HepG2 (cell line): ENCODE results near the gene TMX2. TPM values are rescaled to one million over a fixed set of nuclear protein-coding genes. Genes with fewer than 3 reads are reported as not detected.
A peak's percentile ranks its signal among the peaks of the same experiment; 100 is the strongest.

Experiments used
- BORCS8-MEF2B ChIP-seq: sonication (generic); formaldehyde crosslinking; IDR thresholded peaks from 2 replicates; pipeline ENCODE4 v1.8.0; 2022; ENCODE audit warnings: mild to moderate bottlenecking, missing genetic modification reagents
- HMGA1 ChIP-seq: sonication (generic); formaldehyde crosslinking; conservative IDR thresholded peaks from 2 replicates; pipeline ENCODE4 v1.4.0; 2020; ENCODE audit warnings: missing genetic modification reagents
- KLF16 ChIP-seq, 2 experiments: sonication (generic) in 1 of 2; formaldehyde crosslinking in 1 of 2; IDR thresholded peaks; 2 replicates each; pipeline versions ENCODE4 v1.6.1 to v1.8.0; 2016 to 2023; ENCODE audit warnings: missing genetic modification reagents in 2 of 2, missing compliant biosample characterization in 1 of 2
- MAFF ChIP-seq: IDR thresholded peaks from 2 replicates; pipeline ENCODE4 v1.6.1; 2011; ENCODE audit warnings: low read depth, low read length, improper control_type of control experiment
- PLRG1 ChIP-seq: fragments of 450-650 bp; conservative IDR thresholded peaks from 2 replicates; pipeline ENCODE4 v1.6.1; 2016
- REL ChIP-seq: sonication (generic); formaldehyde crosslinking; conservative IDR thresholded peaks from 2 replicates; pipeline ENCODE4 v1.8.0; 2022; ENCODE audit warnings: mild to moderate bottlenecking, missing genetic modification reagents, moderate library complexity
- RFX5 ChIP-seq: IDR thresholded peaks from 2 replicates; pipeline ENCODE4 v1.6.1; 2011; ENCODE audit warnings: low read depth, low read length, improper control_type of control experiment
- SNRNP70 ChIP-seq: fragments of 200-400 bp; formaldehyde crosslinking; IDR thresholded peaks from 2 replicates; pipeline ENCODE4 v1.6.1; 2017; ENCODE audit warnings: mild to moderate bottlenecking, low read depth, low read length, moderate library complexity
- SRSF9 ChIP-seq: fragments of 200-400 bp; formaldehyde crosslinking; IDR thresholded peaks from 2 replicates; pipeline ENCODE4 v1.6.1; 2018; ENCODE audit warnings: borderline replicate concordance, mild to moderate bottlenecking, low read depth, low read length; ENCODE audit not compliant: insufficient read depth, poor library complexity, severe bottlenecking
- ZFP37 ChIP-seq: sonication (generic); formaldehyde crosslinking; IDR thresholded peaks from 2 replicates; pipeline ENCODE4 v1.4.0; 2020; ENCODE audit warnings: missing genetic modification reagents, borderline replicate concordance
- ZNF121 ChIP-seq: sonication (generic); formaldehyde crosslinking; IDR thresholded peaks from 2 replicates; pipeline ENCODE4 v1.5.0; 2020; ENCODE audit warnings: mild to moderate bottlenecking, missing genetic modification reagents
- ZNF3 ChIP-seq: IDR thresholded peaks from 2 replicates; pipeline ENCODE4 v1.7.0; 2017; ENCODE audit warnings: inconsistent platforms
- ZNF615 ChIP-seq: sonication (generic); formaldehyde crosslinking; IDR thresholded peaks from 2 replicates; pipeline ENCODE4 v1.5.0; 2020; ENCODE audit warnings: mild to moderate bottlenecking, missing genetic modification reagents, borderline replicate concordance
- polyA plus RNA-seq, 8 experiments: library from polyadenylated mRNA; depleted of rRNA in 3 of 8; stranded (reverse) in 7 of 8; unstranded in 1 of 8; fragments of >200 nt; fragmentation: Illumina TruSeq in 4 of 8; extraction: Trizol in 4 of 8; gene quantifications; 2 replicates each; pipeline versions ENCODE4 v1.2.1 to v1.2.3, GENCODE V29; 2011 to 2016; ENCODE audit warnings: low read depth in 4 of 8, missing spikeins in 1 of 8, mixed read lengths in 1 of 8; ENCODE audit not compliant: insufficient read depth in 1 of 8
- total RNA-seq, 5 experiments: library from RNA; depleted of rRNA; stranded (reverse); fragments of >200 nt; fragmentation: Illumina TruSeq; extraction: Trizol; gene quantifications; 2 replicates each; pipeline ENCODE4 v1.2.3, GENCODE V29; 2016; ENCODE audit warnings: low read depth in 1 of 5
- TF ChIP-seq, protein P1 (sequence below): sonication (generic); formaldehyde crosslinking; IDR thresholded peaks from 2 replicates; pipeline ENCODE4 v1.4.0; 2020; ENCODE audit warnings: missing genetic modification reagents, borderline replicate concordance
- TF ChIP-seq, protein P2 (sequence below): sonication (generic); formaldehyde crosslinking; IDR thresholded peaks from 2 replicates; pipeline ENCODE4 v1.8.0; 2022; ENCODE audit warnings: mild to moderate bottlenecking, missing genetic modification reagents, moderate library complexity
- TF ChIP-seq, protein P3 (sequence below): sonication (generic); formaldehyde crosslinking; IDR thresholded peaks from 2 replicates; pipeline ENCODE4 v1.8.0; 2022; ENCODE audit warnings: missing genetic modification reagents, mild to moderate bottlenecking, inconsistent platforms, borderline replicate concordance
- TF ChIP-seq, protein P4 (sequence below): sonication (generic); formaldehyde crosslinking; IDR thresholded peaks from 2 replicates; pipeline ENCODE4 v1.4.0; 2020; ENCODE audit warnings: mild to moderate bottlenecking, missing genetic modification reagents

TMX2 gene
- total and polyA plus RNA-seq, 2 of the 13 experiments (the other 11 are each of a cell fraction or from before 2014, with no cell fraction given): 84.5 to 129 TPM

DNA sequence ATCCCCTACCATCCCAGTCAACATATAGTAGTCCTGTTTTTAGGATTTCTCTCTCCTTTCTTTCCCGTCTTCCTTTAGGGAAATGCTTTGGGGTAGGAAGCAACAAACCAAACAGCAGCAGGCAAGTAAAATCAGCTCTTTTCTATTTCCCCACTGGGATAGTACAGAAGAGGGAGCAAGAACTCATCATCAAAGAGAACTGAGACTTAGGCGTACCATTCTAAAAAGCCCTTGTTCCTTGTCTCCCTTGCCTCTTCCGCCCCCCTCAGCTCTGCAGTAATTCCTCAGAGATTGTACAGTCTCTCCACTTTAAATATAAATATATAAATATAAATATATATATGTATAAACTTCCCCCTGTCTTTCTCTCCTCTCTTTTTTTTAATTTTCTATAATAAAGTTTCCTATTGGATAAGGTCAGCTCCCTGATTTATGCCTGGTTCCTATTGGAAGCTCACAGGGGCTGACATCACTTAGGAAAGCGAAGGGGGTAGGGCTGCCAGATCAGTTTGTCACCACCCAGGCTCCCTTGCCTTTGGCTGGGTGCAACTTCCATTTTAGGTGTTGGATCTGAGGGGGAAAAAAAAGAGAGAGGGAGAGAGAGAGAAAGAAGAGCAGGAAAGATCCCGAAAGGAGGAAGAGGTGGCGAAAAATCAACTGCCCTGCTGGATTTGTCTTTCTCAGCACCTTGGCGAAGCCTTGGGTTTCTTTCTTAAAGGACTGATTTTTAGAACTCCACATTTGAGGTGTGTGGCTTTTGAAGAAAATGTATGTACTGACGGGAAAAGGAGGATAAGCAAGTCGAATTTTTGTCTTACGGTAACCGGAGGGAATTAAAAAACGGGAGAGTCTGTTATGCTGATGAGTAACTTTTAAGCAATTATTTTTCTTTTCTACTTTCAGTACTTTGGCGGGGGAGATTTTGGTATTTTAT is 49.2 kb downstream of the TMX2 start, which contains the start of gene CTNND1 (continued):
- TF ChIP-seq, protein P1, sequence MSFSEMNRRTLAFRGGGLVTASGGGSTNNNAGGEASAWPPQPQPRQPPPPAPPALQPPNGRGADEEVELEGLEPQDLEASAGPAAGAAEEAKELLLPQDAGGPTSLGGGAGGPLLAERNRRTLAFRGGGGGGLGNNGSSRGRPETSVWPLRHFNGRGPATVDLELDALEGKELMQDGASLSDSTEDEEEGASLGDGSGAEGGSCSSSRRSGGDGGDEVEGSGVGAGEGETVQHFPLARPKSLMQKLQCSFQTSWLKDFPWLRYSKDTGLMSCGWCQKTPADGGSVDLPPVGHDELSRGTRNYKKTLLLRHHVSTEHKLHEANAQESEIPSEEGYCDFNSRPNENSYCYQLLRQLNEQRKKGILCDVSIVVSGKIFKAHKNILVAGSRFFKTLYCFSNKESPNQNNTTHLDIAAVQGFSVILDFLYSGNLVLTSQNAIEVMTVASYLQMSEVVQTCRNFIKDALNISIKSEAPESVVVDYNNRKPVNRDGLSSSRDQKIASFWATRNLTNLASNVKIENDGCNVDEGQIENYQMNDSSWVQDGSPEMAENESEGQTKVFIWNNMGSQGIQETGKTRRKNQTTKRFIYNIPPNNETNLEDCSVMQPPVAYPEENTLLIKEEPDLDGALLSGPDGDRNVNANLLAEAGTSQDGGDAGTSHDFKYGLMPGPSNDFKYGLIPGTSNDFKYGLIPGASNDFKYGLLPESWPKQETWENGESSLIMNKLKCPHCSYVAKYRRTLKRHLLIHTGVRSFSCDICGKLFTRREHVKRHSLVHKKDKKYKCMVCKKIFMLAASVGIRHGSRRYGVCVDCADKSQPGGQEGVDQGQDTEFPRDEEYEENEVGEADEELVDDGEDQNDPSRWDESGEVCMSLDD (CRISPR knock-in tag): no peak
- TF ChIP-seq MAFF: no peak
- no peak for TF ChIP-seq ZNF121 (CRISPR knock-in tag)
- TF ChIP-seq, protein P2, sequence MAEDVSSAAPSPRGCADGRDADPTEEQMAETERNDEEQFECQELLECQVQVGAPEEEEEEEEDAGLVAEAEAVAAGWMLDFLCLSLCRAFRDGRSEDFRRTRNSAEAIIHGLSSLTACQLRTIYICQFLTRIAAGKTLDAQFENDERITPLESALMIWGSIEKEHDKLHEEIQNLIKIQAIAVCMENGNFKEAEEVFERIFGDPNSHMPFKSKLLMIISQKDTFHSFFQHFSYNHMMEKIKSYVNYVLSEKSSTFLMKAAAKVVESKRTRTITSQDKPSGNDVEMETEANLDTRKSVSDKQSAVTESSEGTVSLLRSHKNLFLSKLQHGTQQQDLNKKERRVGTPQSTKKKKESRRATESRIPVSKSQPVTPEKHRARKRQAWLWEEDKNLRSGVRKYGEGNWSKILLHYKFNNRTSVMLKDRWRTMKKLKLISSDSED (CRISPR knock-in tag): no peak
- no peak for TF ChIP-seq HMGA1 (CRISPR knock-in tag)
- TF ChIP-seq BORCS8-MEF2B (CRISPR knock-in tag): no peak
- TF ChIP-seq, protein P3, sequence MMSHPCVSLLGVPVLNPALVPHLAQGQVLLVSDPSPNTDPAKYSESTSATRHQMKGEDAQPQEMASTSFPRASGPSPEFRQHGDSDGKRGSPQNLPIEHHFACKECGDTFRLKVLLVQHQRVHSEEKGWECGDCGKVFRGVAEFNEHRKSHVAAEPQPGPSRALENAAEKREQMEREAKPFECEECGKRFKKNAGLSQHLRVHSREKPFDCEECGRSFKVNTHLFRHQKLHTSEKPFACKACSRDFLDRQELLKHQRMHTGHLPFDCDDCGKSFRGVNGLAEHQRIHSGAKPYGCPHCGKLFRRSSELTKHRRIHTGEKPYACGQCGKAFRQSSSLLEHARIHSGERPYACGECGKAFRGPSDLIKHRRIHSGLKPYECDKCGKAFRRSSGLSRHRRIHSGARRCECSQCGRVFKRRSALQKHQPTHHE: no peak
- TF ChIP-seq RFX5: no peak
- TF ChIP-seq, protein P4, sequence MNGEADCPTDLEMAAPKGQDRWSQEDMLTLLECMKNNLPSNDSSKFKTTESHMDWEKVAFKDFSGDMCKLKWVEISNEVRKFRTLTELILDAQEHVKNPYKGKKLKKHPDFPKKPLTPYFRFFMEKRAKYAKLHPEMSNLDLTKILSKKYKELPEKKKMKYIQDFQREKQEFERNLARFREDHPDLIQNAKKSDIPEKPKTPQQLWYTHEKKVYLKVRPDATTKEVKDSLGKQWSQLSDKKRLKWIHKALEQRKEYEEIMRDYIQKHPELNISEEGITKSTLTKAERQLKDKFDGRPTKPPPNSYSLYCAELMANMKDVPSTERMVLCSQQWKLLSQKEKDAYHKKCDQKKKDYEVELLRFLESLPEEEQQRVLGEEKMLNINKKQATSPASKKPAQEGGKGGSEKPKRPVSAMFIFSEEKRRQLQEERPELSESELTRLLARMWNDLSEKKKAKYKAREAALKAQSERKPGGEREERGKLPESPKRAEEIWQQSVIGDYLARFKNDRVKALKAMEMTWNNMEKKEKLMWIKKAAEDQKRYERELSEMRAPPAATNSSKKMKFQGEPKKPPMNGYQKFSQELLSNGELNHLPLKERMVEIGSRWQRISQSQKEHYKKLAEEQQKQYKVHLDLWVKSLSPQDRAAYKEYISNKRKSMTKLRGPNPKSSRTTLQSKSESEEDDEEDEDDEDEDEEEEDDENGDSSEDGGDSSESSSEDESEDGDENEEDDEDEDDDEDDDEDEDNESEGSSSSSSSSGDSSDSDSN: no peak
- TF ChIP-seq SRSF9: no peak
- TF ChIP-seq REL (CRISPR knock-in tag): no peak
- no peak for TF ChIP-seq ZFP37 (CRISPR knock-in tag)
- TF ChIP-seq PLRG1: no peak
- TF ChIP-seq ZNF3 (CRISPR knock-in tag): no peak
- no peak for TF ChIP-seq SNRNP70
- no peak for TF ChIP-seq ZNF615
- peak in 1 of 2 experiments; percentile 68; a peak in 1 of 4 replicates for TF ChIP-seq KLF16 (CRISPR knock-in tag; IDR thresholded peaks at IDR 0.05)
